ENCODE results near the gene GALNT13.

DNA sequence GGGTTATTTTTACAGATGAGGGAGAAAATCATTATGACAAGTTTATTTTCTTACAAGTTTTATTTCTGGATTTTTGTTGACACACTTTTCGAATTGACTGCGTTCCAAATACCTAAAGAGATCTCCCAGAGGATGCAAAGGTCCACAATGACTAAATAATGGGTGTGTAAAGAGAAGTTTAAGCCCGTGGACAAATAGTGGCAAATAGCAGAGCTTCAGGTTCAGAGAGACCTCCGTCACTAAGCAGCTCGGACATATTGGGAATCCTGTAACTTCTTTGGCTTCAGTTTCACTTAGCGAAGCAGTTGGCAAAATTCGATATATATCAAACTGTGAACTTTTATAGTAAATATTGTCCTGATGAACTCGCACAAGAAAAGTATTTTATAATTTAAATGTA, 556.3 kb downstream of the GALNT13 start:
- TF ChIP-seq CTCF (IDR thresholded peaks at IDR 0.05; ENCODE audit: insufficient read depth, low read depth, low read length) (no peak), EZH2 (IDR thresholded peaks at IDR 0.05; ENCODE audit: insufficient read depth, low read length) (no peak)
